HG02623 (cell line): ENCODE data around the gene CDH19.

ENCODE experiments used
- ATAC-seq: cut with Tn5 transposase; IDR thresholded peaks from one replicate; pipeline ENCODE4 v1.9.1; 2021; ENCODE audit warnings: moderate library complexity; ENCODE audit not compliant: unreplicated experiment

The CDH19 gene, protein sequence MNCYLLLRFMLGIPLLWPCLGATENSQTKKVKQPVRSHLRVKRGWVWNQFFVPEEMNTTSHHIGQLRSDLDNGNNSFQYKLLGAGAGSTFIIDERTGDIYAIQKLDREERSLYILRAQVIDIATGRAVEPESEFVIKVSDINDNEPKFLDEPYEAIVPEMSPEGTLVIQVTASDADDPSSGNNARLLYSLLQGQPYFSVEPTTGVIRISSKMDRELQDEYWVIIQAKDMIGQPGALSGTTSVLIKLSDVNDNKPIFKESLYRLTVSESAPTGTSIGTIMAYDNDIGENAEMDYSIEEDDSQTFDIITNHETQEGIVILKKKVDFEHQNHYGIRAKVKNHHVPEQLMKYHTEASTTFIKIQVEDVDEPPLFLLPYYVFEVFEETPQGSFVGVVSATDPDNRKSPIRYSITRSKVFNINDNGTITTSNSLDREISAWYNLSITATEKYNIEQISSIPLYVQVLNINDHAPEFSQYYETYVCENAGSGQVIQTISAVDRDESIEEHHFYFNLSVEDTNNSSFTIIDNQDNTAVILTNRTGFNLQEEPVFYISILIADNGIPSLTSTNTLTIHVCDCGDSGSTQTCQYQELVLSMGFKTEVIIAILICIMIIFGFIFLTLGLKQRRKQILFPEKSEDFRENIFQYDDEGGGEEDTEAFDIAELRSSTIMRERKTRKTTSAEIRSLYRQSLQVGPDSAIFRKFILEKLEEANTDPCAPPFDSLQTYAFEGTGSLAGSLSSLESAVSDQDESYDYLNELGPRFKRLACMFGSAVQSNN

DNA sequence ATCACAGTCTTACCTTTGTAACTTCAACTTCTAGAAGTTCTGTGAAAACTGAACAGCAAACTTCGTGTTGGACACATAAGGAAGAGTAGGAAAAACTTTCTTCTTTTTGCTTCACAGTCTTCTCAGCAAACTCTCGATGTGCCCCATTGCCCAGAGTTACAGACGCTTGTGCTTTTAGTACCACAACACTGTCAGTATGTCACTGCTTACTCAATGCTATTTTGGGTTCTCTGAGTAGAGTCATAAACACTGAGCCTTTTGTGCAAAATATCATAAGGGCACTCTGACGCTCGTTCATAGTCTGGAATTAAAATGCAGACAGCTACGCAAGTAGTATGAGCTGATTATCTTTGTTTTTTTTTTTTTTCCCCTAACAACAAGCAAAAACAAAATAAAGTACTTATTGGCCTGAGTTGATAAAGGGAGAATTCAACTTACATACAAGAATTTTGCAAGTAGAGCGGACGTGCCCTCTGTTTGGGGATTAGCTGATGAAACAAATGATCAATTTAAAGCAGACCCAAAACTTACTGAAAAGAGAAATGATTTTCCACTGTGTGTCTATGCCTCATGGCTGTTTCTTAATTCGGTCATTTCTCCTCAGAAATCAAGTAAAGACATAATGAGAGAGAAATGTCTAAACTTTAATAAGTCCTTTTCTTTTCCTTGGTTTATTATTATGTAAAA lies at the start of gene CDH19:
TSS of gene CDH19 (minus strand) at position 150 of the 687 bp plus-strand sequence. CDS start 31,886 bp downstream, outside the sequence.
- no peak for ATAC-seq

DNA sequence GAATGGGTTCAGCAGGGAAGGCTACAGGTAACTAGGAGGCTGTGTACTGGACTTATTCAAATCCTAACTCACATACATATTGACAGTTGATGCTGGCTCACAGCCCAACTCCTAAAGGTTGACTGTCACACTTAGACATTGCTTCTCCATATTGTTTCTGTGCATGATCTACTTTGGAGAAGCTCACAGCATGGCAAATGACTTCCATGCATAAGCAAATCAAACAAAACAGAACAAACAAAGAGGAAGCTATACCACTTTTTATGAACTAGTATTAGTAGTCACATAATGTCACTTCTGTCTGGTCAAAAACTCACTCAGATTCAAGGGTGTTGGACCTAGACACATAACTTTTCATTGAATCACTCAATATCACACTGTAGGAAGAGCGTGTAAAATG lies 43.8 kb upstream of the CDH19 start:
- no peak for ATAC-seq

DNA sequence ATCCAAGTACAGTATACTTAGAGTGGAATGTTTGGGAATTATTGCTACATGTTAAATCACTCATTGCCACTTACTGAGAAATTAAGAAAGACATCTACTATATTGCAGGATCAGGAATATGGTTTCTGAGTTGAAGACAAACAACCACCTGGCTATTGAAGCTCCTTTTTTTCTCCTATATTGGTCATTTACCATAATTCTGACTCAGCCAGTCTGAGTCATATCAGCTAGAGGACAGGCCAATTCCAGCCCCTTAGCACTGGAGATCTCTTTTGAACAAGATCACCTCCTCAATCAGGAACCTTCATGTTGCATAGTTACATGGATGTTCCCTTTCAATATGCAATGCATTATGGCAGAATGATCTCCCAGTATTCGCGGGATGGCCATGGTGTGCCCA lies 42.7 kb upstream of the CDH19 start:
- ATAC-seq, result no peak

GRCh38 chr18:66645983-66646382 lies 42.1 kb upstream of the CDH19 start:
- ATAC-seq, result no peak

DNA sequence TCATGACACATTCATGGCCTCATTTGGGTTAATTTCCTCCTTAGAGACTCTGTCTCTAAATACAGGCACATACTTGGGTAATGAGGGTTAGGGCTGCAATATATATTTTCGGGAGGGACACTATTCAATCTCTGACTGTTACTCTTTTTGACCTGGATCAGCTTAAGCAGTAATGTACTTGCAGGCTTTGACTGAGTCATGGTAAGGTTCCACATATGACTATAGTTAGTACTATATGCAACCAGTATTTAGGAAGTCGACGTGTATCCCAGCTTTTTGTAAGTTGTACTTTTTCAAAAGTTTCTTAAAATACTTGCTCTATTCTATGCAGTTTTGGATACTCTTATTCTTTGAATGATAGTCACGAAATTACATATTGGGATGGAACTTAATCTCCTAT lies 37.2 kb upstream of the CDH19 start:
- no peak for ATAC-seq

GRCh38 chr18:66640431-66640830 lies 36.5 kb upstream of the CDH19 start:
- ATAC-seq, result no peak

- ATAC-seq, result no peak
These were observed 35.2 kb upstream of the CDH19 start for GRCh38 chr18:66638856-66639629.

DNA sequence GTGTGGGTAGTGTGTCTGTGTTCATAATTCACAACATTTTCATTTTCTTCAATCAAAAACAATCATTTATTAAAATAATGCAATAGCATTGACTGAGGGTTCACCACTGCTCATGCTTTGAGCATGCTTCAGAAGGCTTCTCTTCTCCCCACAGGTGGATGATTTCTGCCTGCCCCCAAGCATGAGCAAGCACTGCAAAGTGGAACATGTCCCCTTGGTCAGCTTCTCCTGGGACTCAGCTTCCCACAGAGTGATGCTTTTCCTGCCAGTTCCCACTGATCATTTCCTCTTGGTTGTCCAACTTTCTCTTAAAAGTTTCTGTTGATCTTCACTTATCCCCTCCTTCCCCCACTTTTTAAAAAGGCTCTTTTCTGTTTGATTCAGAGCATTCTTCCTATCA lies 31.5 kb upstream of the CDH19 start:
- no peak for ATAC-seq

- ATAC-seq, result no peak
These were observed 28.9 kb upstream of the CDH19 start for GRCh38 chr18:66632756-66633155.

DNA sequence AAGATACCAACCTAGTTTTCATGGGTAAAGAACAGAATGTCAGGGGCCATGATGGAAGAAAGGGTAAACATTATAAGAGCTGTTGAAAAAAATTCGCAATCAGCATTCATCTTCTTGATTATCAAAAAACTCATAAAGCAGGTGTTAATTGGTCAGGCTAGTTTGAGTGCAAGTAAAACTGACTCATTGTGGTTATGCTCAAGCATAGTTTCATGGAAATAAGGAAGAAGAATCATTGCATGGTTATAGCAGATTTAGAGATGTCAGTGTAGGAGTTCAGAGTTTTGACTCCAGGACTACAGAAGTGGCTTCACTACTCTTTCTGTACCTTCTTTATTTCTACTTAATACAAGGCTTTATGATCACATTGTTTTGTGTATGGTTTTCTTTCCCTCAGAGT lies 26.9 kb upstream of the CDH19 start:
- ATAC-seq, result no peak

GRCh38 chr18:66623821-66624220 lies 19.9 kb upstream of the CDH19 start:
- no peak for ATAC-seq

DNA sequence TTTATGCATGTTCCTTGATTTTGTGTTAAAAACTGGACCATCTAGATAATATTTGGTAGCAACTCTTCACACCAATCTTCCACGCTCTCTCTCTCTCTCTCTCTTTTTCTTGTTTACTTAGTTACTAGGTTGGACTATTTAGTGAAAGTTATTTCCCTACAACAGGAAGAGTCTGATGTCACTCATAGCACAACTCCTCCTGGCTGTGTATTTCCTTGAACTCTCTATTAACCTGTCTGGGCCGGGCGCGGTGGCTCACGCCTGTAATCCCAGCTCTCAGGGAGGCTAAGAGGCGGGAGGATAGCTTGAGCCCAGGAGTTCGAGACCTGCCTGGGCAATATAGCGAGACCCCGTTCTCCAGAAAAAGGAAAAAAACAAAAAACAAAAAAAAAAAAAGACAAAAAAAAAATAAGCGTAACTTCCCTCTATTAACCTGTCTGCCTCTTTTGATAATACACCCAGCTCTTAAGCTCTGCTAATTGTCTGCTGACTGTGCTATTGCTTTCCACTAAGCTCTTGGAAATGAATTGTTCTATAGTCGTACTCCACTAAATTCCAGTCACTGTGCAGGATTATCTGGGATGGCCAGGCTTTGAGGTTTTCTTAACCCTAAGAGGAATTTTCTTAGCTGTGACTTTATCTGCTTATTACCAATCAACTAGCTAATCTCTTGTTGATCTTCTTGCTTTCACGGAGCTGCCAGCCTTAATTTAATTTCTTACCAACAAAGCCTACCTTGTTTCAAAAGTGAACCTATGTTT lies 18.1 kb upstream of the CDH19 start:
- no peak for ATAC-seq

DNA sequence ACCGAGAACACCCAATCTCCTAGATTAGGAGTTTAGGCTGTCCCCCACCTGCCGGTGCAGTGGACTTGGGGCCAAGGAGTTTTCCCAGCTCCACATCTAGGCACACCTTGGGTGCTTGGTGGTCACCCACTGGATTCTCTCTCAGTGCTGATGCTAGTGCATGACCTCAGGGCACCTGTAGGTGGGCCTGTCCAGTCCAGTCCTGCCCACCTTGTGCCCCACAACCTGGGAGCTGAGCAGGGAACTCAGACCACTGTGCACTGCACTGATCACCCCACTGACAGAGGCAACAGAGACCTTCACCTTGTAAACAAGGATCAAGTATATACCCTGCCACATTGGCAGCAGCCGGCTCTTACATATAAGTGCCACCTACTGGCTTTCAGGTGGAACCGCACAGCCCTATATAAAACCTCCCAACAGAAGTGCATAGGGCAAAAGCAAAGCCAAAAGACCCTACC lies 12.7 kb upstream of the CDH19 start:
- ATAC-seq, result peak; percentile 79

- ATAC-seq, result no peak
These were observed 11.3 kb upstream of the CDH19 start for GRCh38 chr18:66615176-66615575.

DNA sequence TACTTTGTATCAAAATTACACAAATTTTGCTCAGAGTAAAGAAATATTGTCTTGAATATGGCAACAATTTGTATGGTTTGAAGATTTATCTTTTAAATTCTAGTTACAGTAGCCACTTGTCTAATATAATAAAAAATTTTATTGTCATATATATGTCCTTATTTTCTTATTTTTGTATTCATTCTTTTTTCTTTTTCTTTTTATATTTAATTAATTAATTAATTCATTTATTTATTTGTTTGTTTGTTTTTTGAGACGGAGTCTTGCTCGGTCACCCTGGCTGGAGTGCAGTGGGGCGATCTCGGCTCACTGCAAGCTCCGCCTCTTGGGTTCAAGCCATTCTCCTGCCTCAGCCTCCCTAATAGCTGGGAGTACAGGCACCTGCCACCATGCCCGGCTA lies 3.7 kb upstream of the CDH19 start:
- ATAC-seq, result no peak

DNA sequence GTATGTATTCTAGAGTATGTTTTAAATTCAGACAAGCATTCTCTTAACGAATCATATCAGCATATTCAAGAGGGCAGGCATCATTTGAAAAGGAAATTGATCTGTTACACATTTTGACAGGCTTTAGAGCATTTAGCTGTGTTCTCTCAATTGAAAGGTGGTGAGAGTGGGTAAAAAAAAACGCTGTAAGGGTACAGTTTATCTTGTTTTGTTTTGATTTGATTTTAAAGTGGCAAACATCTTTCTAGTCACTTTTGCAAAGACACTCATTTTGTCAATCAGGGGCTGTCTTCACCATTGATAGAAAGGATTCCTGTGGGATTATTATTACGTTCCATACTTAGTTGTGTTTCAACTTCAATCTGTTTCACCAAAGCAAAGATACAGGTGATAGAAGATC lies 2.2 kb downstream of the CDH19 start:
- no peak for ATAC-seq

DNA sequence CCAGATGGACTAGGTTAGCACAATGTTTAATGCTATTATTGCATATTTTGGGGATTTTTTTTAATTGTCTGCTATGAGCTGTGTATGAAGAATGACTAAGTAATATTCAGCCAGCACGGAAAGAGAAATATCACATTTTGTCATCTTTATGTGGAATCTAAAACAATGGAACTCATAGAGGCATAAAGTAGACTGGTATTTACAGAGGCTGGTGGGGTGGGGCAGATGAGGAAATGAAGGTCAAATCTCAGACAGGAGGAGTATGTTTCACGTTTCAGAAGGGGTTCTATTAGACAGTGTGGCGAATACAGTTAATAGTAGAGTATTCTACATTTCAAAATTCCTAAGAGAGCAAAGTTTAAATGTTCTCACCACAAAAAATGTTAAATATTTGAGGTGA lies 4.7 kb downstream of the CDH19 start:
- ATAC-seq, result no peak

- no peak for ATAC-seq
These were observed 16.5 kb downstream of the CDH19 start for GRCh38 chr18:66587430-66587829.

GRCh38 chr18:66582211-66582610 lies 21.7 kb downstream of the CDH19 start:
- ATAC-seq, result no peak

DNA sequence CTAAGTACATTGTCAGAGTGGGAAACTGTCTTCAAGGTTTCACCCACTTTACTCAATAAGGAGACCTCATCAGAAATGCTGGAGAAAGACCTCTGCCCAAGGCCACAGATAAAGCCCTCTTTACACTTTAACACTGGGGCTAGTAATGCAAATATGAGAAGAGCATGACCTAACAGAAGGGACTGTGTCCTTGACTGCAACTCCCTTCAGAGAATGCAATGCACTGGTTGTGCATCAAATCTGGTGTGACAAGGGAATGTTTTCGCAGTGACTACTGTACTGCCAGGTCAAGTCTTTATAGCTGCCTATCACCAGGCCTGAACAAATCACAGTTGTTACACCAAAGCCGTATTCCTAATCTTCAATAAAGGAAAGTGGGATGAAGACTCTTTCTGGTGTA lies 28.6 kb downstream of the CDH19 start:
- ATAC-seq, result no peak
